GM19372 (cell line): ENCODE measurements around the gene CHRM2.

Source experiments
- ATAC-seq: cut with Tn5 transposase; IDR thresholded peaks from one replicate; pipeline ENCODE4 v1.9.1; 2021; ENCODE audit warnings: mild to moderate bottlenecking, low read depth, moderate library complexity; ENCODE audit not compliant: unreplicated experiment

CHRM2 gene

GRCh38 chr7:136956232-136956631 is 87.8 kb downstream of the CHRM2 start:
- ATAC-seq: no peak

- ATAC-seq: no peak
These were observed 88.2 kb downstream of the CHRM2 start for GRCh38 chr7:136956671-136957070.

- ATAC-seq: no peak
These were observed 88.9 kb downstream of the CHRM2 start for GRCh38 chr7:136957391-136957790.

GRCh38 chr7:136958016-136958415 is 89.6 kb downstream of the CHRM2 start:
- ATAC-seq: no peak

GRCh38 chr7:136964347-136964746 is 95.9 kb downstream of the CHRM2 start:
- no peak for ATAC-seq

- no peak for ATAC-seq
These were observed 98.4 kb downstream of the CHRM2 start for GRCh38 chr7:136966825-136967224.

- ATAC-seq: no peak
These were observed 101.3 kb downstream of the CHRM2 start for GRCh38 chr7:136969761-136970160.

GRCh38 chr7:136971776-136972175 is 103.3 kb downstream of the CHRM2 start:
- no peak for ATAC-seq

GRCh38 chr7:136976504-136977251 is 108.2 kb downstream of the CHRM2 start:
- ATAC-seq: no peak

- ATAC-seq: no peak
These were observed 124.9 kb downstream of the CHRM2 start for GRCh38 chr7:136993377-136993776.

- ATAC-seq: no peak
These were observed 129.3 kb downstream of the CHRM2 start for GRCh38 chr7:136997735-136998134.

- no peak for ATAC-seq
These were observed 130.0 kb downstream of the CHRM2 start for GRCh38 chr7:136998495-136998894.

GRCh38 chr7:137000621-137001020 is 132.2 kb downstream of the CHRM2 start:
- no peak for ATAC-seq

- ATAC-seq: no peak
These were observed 132.6 kb downstream of the CHRM2 start for GRCh38 chr7:137001041-137001440.

- no peak for ATAC-seq
These were observed 133.0 kb downstream of the CHRM2 start for GRCh38 chr7:137001478-137001877.

- ATAC-seq: no peak
These were observed 134.6 kb downstream of the CHRM2 start for GRCh38 chr7:137003086-137003485.

- ATAC-seq: no peak
These were observed 135.1 kb downstream of the CHRM2 start for GRCh38 chr7:137003566-137003965.

- no peak for ATAC-seq
These were observed 137.4 kb downstream of the CHRM2 start for GRCh38 chr7:137005873-137006272.

GRCh38 chr7:137006293-137006692 is 137.8 kb downstream of the CHRM2 start:
- no peak for ATAC-seq

GRCh38 chr7:137007001-137007694 is 138.7 kb downstream of the CHRM2 start:
- ATAC-seq: no peak

GRCh38 chr7:137009404-137009803 is 141.0 kb downstream of the CHRM2 start:
- no peak for ATAC-seq

GRCh38 chr7:137015015-137015414 is 146.6 kb downstream of the CHRM2 start:
- no peak for ATAC-seq
